Measurements from ENCODE around the gene RASGRP4.

Gene RASGRP4

GRCh38 chr19:38385804-38386257 is 40.2 kb downstream of the RASGRP4 start:
- H4K20me1 ChIP-seq: peaks cover 75% of the 10 kb centered on the region
- TF ChIP-seq Cebpa-rat (IDR thresholded peaks at IDR 0.05): no peak
- peak overlapping the region; percentile 91 for H3K4me2 ChIP-seq
- no peak overlapping the region for H3K4me3 ChIP-seq
- H3K27me3 ChIP-seq: peaks cover 69% of the 10 kb centered on the region
- H3K9ac ChIP-seq: no peak overlapping the region
- H3K36me3 ChIP-seq: peaks cover 56% of the 10 kb centered on the region
- H3K9me3 ChIP-seq: no peaks in the 10 kb centered on the region
- peaks cover 32% of the 10 kb centered on the region for H3K4me1 ChIP-seq
- H3K27ac ChIP-seq: no peak overlapping the region

- Histone ChIP-seq H3K9ac (no peak overlapping the region), H3K4me2 (peak overlapping the region; percentile 91; the same call in 1 of the 2 replicates), H3K27ac (no peak overlapping the region), H3K4me1 (peaks cover 32% of the 10 kb centered on the region), H3K27me3 (peaks cover 63% of the 10 kb centered on the region), H3K9me3 (no peaks in the 10 kb centered on the region), H4K20me1 (peaks cover 79% of the 10 kb centered on the region), H3K4me3 (no peak overlapping the region), H3K36me3 (peaks cover 63% of the 10 kb centered on the region)
- TF ChIP-seq Cebpa-rat (IDR thresholded peaks at IDR 0.05): no peak
These were observed 40.8 kb downstream of the RASGRP4 start for GRCh38 chr19:38385057-38385803.

GRCh38 chr19:38384209-38385027 is 41.6 kb downstream of the RASGRP4 start:
- H3K4me1 ChIP-seq: peaks cover 32% of the 10 kb centered on the region
- no peak overlapping the region for H3K4me3 ChIP-seq
- no peak overlapping the region for H3K27ac ChIP-seq
- peaks cover 71% of the 10 kb centered on the region for H3K36me3 ChIP-seq
- TF ChIP-seq Cebpa-rat (IDR thresholded peaks at IDR 0.05): no peak
- peaks cover 87% of the 10 kb centered on the region for H4K20me1 ChIP-seq
- no peak overlapping the region for H3K9ac ChIP-seq
- H3K27me3 ChIP-seq: peaks cover 54% of the 10 kb centered on the region
- H3K9me3 ChIP-seq: no peaks in the 10 kb centered on the region
- no peak overlapping the region for H3K4me2 ChIP-seq

GRCh38 chr19:38383743-38384142 is 42.3 kb downstream of the RASGRP4 start:
- H3K27ac ChIP-seq: no peak overlapping the region
- TF ChIP-seq Cebpa-rat (IDR thresholded peaks at IDR 0.05): no peak
- H3K4me1 ChIP-seq: peaks cover 27% of the 10 kb centered on the region
- no peaks in the 10 kb centered on the region for H3K9me3 ChIP-seq
- H3K4me3 ChIP-seq: no peak overlapping the region
- H4K20me1 ChIP-seq: peaks cover 88% of the 10 kb centered on the region
- H3K36me3 ChIP-seq: peaks cover 77% of the 10 kb centered on the region
- no peak overlapping the region for H3K9ac ChIP-seq
- no peak overlapping the region for H3K4me2 ChIP-seq
- H3K27me3 ChIP-seq: peaks cover 48% of the 10 kb centered on the region

GRCh38 chr19:38383184-38383583 is 42.8 kb downstream of the RASGRP4 start:
- H3K27ac ChIP-seq: no peak overlapping the region
- H3K4me2 ChIP-seq: no peak overlapping the region
- no peak for TF ChIP-seq Cebpa-rat (IDR thresholded peaks at IDR 0.05)
- peaks cover 83% of the 10 kb centered on the region for H3K36me3 ChIP-seq
- H4K20me1 ChIP-seq: peaks cover 93% of the 10 kb centered on the region
- H3K9ac ChIP-seq: no peak overlapping the region
- peaks cover 42% of the 10 kb centered on the region for H3K27me3 ChIP-seq
- H3K4me1 ChIP-seq: peaks cover 26% of the 10 kb centered on the region
- H3K9me3 ChIP-seq: no peaks in the 10 kb centered on the region
- H3K4me3 ChIP-seq: no peak overlapping the region

GRCh38 chr19:38381138-38381537 is 44.9 kb downstream of the RASGRP4 start:
- Histone ChIP-seq H3K27me3 (peaks cover 22% of the 10 kb centered on the region), H3K9me3 (no peaks in the 10 kb centered on the region), H3K4me3 (no peak overlapping the region), H4K20me1 (peaks cover 99% of the 10 kb centered on the region), H3K9ac (no peak overlapping the region), H3K27ac (no peak overlapping the region), H3K36me3 (peaks cover 99% of the 10 kb centered on the region), H3K4me2 (no peak overlapping the region), H3K4me1 (peaks cover 19% of the 10 kb centered on the region)
- TF ChIP-seq Cebpa-rat (IDR thresholded peaks at IDR 0.05): no peak

GRCh38 chr19:38378866-38379265 is 47.2 kb downstream of the RASGRP4 start:
- H3K27me3 ChIP-seq: no peaks in the 10 kb centered on the region; the same call in 1 of the 2 replicates
- H3K36me3 ChIP-seq: peaks cover 78% of the 10 kb centered on the region
- no peak overlapping the region for H3K4me2 ChIP-seq
- H3K9ac ChIP-seq: no peak overlapping the region
- no peak overlapping the region for H3K27ac ChIP-seq
- H3K9me3 ChIP-seq: no peaks in the 10 kb centered on the region
- no peak overlapping the region for H3K4me3 ChIP-seq
- peaks cover 19% of the 10 kb centered on the region for H3K4me1 ChIP-seq
- TF ChIP-seq Cebpa-rat (IDR thresholded peaks at IDR 0.05): no peak
- H4K20me1 ChIP-seq: peaks cover 86% of the 10 kb centered on the region

GRCh38 chr19:38377052-38377451 is 49.0 kb downstream of the RASGRP4 start:
- Histone ChIP-seq H3K4me3 (no peak overlapping the region), H3K9ac (no peak overlapping the region), H3K4me2 (0 out of 2 replicates have a peak overlapping the region, but pooled peaks have one; percentile 99)

GRCh38 chr19:38376576-38376975 is 49.4 kb downstream of the RASGRP4 start:
- H3K27ac ChIP-seq: no peak overlapping the region
- peaks cover 22% of the 10 kb centered on the region for H3K4me1 ChIP-seq
- H3K4me2 ChIP-seq: peak overlapping the region; percentile 99
- H4K20me1 ChIP-seq: peaks cover 63% of the 10 kb centered on the region
- peaks cover 55% of the 10 kb centered on the region for H3K36me3 ChIP-seq
- no peak overlapping the region for H3K4me3 ChIP-seq
- TF ChIP-seq Cebpa-rat (IDR thresholded peaks at IDR 0.05): no peak
- no peaks in the 10 kb centered on the region for H3K9me3 ChIP-seq
- H3K27me3 ChIP-seq: no peaks in the 10 kb centered on the region
- H3K9ac ChIP-seq: no peak overlapping the region

More at GRCh38 chr19:38377052-38377451, 49.0 kb downstream of the RASGRP4 start:
- Histone ChIP-seq H4K20me1 (peaks cover 67% of the 10 kb centered on the region), H3K9me3 (no peaks in the 10 kb centered on the region), H3K27me3 (no peaks in the 10 kb centered on the region), H3K4me1 (peaks cover 22% of the 10 kb centered on the region), H3K27ac (no peak overlapping the region), H3K36me3 (peaks cover 59% of the 10 kb centered on the region)
- no peak for TF ChIP-seq Cebpa-rat (IDR thresholded peaks at IDR 0.05)

- H3K4me2 ChIP-seq: peak overlapping the region; percentile 99
- H3K9ac ChIP-seq: peak overlapping the region; percentile 94
- H3K27me3 ChIP-seq: no peaks in the 10 kb centered on the region
- peaks cover 46% of the 10 kb centered on the region for H3K36me3 ChIP-seq
- peaks cover 54% of the 10 kb centered on the region for H4K20me1 ChIP-seq
- no peaks in the 10 kb centered on the region for H3K9me3 ChIP-seq
- H3K27ac ChIP-seq: peak overlapping the region; percentile 94
- no peak for TF ChIP-seq Cebpa-rat (IDR thresholded peaks at IDR 0.05)
- H3K4me1 ChIP-seq: peaks cover 22% of the 10 kb centered on the region
- peak overlapping the region; percentile 85 for H3K4me3 ChIP-seq
These were observed 50.3 kb downstream of the RASGRP4 start for GRCh38 chr19:38375748-38376147.

Data from BLaER1 (cell line).